Thoracic aorta (tissue), 2 donors: ENCODE data around the gene ABLIM3. TPM values are rescaled to one million over a fixed set of nuclear protein-coding genes. Genes with fewer than 3 reads are reported as not detected.

Experiments used
- ATAC-seq: fragments of 150-250 bp; one replicate; pipeline ENCODE4 v1.8.0; 2017; ENCODE audit warnings: low read depth; ENCODE audit not compliant: insufficient number of reproducible peaks, low FRiP score
- DNase-seq: peaks from one replicate; pipeline ENCODE4 v3.0.0-alpha.2; 2020; ENCODE audit warnings: low spot score
- H3K27ac ChIP-seq, 2 donors: fragments of 200-600 bp; sonication (generic); 1 replicate in 1 of 2; 2 replicates in 1 of 2; pipeline ENCODE4 v1.5.1; 2016; ENCODE audit warnings: mild to moderate bottlenecking in 2 of 2, moderate library complexity in 2 of 2
- H3K27me3 ChIP-seq: fragments of 200-600 bp; sonication (generic); replicated peaks from 2 replicates; pipeline ENCODE4 v1.6.0; 2016; ENCODE audit warnings: mild to moderate bottlenecking; ENCODE audit not compliant: insufficient read depth
- H3K36me3 ChIP-seq: fragments of 200-600 bp; sonication (generic); one replicate; pipeline ENCODE4 v1.5.1; 2016
- H3K4me1 ChIP-seq, 2 donors: fragments of 200-600 bp; sonication (generic); 1 replicate in 1 of 2; 2 replicates in 1 of 2; pipeline versions ENCODE4 v1.5.1 to v1.6.0; 2016; ENCODE audit warnings: low read depth in 2 of 2, mild to moderate bottlenecking in 1 of 2; ENCODE audit not compliant: control insufficient read depth in 1 of 2
- H3K4me3 ChIP-seq: fragments of 200-600 bp; sonication (generic); 2 replicates; pipeline ENCODE4 v1.5.1; 2016; ENCODE audit warnings: mild to moderate bottlenecking
- H3K9me3 ChIP-seq: fragments of 200-600 bp; sonication (generic); 2 replicates; pipeline ENCODE4 v1.5.1; 2016
- CTCF ChIP-seq: fragments of 200-600 bp; sonication (generic); IDR thresholded peaks from one replicate; pipeline ENCODE4 v1.5.1; 2019; ENCODE audit warnings: antibody characterized with exemption
- total RNA-seq, 2 donors: library from RNA; depleted of rRNA; stranded (reverse); fragments of >200 nt; gene quantifications; one replicate each; pipeline versions ENCODE4 v1.1.0 to v1.2.3, GENCODE V29; 2016

ABLIM3 gene
- total RNA-seq, 2 donors from 2014 or later, result 23.0 to 41.2 TPM

GRCh38 chr5:149280802-149281201 is 139.5 kb downstream of the ABLIM3 start:
- Histone ChIP-seq H3K27ac (no peak overlapping the region), H3K4me3 (no peak overlapping the region), H3K27me3 (no peaks in the 10 kb centered on the region), H3K36me3 (no peaks in the 10 kb centered on the region), H3K9me3 (no peaks in the 10 kb centered on the region), H3K4me1 (peaks cover 6 to 16% of the 10 kb centered on the region in 2 donors)
- no peak for TF ChIP-seq CTCF
- ATAC-seq (no peak), DNase-seq (no peak)

GRCh38 chr5:149282027-149282965 is 141.0 kb downstream of the ABLIM3 start:
- no peak overlapping the region for H3K27ac ChIP-seq
- H3K4me1 ChIP-seq, result peaks cover 6 to 12% of the 10 kb centered on the region in 2 donors
- H3K27me3 ChIP-seq, result no peaks in the 10 kb centered on the region
- DNase-seq, result no peak
- ATAC-seq, result no peak
- no peaks in the 10 kb centered on the region for H3K36me3 ChIP-seq
- H3K9me3 ChIP-seq, result no peaks in the 10 kb centered on the region
- H3K4me3 ChIP-seq, result no peak overlapping the region
- TF ChIP-seq CTCF, result no peak

- Histone ChIP-seq H3K4me1 (peaks cover 6% of the 10 kb centered on the region in 2 donors), H3K9me3 (no peaks in the 10 kb centered on the region), H3K27me3 (no peaks in the 10 kb centered on the region), H3K36me3 (no peaks in the 10 kb centered on the region), H3K4me3 (no peak overlapping the region), H3K27ac (no peak overlapping the region)
- TF ChIP-seq CTCF, result no peak
- DNase-seq, result no peak
- no peak for ATAC-seq
These were observed 141.7 kb downstream of the ABLIM3 start for GRCh38 chr5:149282966-149283332.

- H3K4me3 ChIP-seq, result no peak overlapping the region
- DNase-seq (no peak), ATAC-seq (no peak)
- no peaks in the 10 kb centered on the region for H3K27me3 ChIP-seq
- peaks cover 0 to 6% of the 10 kb centered on the region in 2 donors for H3K4me1 ChIP-seq
- H3K27ac ChIP-seq, result no peak overlapping the region
- no peaks in the 10 kb centered on the region for H3K9me3 ChIP-seq
- no peaks in the 10 kb centered on the region for H3K36me3 ChIP-seq
- TF ChIP-seq CTCF, result no peak
These were observed 142.6 kb downstream of the ABLIM3 start for GRCh38 chr5:149283626-149284480.

- no peak for DNase-seq
- Histone ChIP-seq H3K4me1 (peaks cover 6 to 13% of the 10 kb centered on the region in 2 donors), H3K4me3 (no peak overlapping the region), H3K9me3 (no peaks in the 10 kb centered on the region), H3K27me3 (no peaks in the 10 kb centered on the region), H3K27ac (no peak overlapping the region), H3K36me3 (no peaks in the 10 kb centered on the region)
- TF ChIP-seq CTCF, result no peak
- ATAC-seq, result no peak
These were observed 143.2 kb downstream of the ABLIM3 start for GRCh38 chr5:149284501-149284900.
